ENCODE measurements around the gene CALN1.

Gene CALN1

GRCh38 chr7:72430531-72430930 is 18.4 kb upstream of the CALN1 start:
- TF ChIP-seq GATA3 (IDR thresholded peaks at IDR 0.05; ENCODE audit: low read depth, low read length) (no peak), GATA2 (IDR thresholded peaks at IDR 0.05; ENCODE audit: low read depth, low read length) (no peak)

DNA sequence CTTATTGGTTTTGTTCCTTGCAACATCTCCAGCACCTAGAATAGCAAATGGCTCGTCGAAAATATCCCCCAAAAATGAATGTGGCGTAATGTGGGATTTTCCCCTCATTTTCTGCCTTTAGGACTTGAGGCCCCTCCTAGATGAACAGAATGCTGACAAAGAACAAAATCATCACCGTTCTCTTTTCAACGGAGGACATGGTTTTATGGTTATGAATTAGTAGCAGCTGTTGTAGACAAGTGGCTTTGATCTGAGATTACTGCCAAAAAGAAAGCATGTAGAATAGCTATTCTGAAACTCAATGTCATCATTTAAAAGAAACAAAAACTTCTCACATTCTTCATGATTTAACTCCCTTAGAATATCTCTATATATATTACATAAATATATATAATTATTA is 17.2 kb upstream of the CALN1 start:
- TF ChIP-seq GATA3 (IDR thresholded peaks at IDR 0.05; ENCODE audit: low read depth, low read length), result no peak
- TF ChIP-seq GATA2 (IDR thresholded peaks at IDR 0.05; ENCODE audit: low read depth, low read length), result no peak

DNA sequence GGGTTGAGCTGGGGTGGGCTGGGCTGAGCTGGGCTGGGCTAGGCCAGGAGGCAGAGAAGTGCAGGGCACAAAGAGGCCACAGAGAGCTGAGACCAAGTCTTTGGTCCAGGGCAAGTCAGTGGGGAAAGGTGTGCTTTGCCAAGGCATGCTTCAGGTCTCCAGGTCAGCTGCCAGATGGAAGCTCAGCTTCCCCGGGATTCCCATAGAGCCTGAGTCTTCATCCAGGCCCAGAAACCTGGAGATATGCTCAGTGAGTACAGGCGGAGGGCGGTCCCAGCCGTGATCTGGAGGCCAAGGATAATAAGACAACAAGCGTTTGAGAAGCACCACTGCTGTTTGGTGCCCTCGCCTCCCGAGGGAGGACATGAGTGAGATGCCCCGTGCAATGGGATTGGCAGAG is 4.7 kb upstream of the CALN1 start:
- TF ChIP-seq GATA3 (IDR thresholded peaks at IDR 0.05; ENCODE audit: low read depth, low read length), result no peak
- TF ChIP-seq GATA2 (IDR thresholded peaks at IDR 0.05; ENCODE audit: low read depth, low read length), result no peak

DNA sequence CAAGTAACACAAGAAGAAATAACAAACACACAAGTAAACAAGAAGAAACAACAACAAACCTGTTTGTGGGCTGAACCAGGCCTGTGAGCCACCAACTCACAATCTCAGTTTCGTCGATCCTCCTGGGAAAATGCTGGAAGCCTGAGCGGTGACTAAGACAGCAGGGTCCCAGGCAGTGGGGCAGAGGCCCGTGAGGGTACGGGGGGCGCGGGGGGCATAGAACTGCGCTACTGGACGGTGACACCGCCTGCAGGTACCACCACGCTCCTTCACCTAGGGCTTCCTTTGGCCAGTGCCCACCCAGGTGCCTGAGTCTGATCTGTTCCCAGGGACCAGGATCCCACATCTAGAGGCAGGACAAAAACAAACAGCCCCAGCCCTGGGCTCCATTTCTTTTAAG is 3.4 kb upstream of the CALN1 start:
- TF ChIP-seq GATA2 (IDR thresholded peaks at IDR 0.05; ENCODE audit: low read depth, low read length) (no peak), GATA3 (IDR thresholded peaks at IDR 0.05; ENCODE audit: low read depth, low read length) (no peak)

DNA sequence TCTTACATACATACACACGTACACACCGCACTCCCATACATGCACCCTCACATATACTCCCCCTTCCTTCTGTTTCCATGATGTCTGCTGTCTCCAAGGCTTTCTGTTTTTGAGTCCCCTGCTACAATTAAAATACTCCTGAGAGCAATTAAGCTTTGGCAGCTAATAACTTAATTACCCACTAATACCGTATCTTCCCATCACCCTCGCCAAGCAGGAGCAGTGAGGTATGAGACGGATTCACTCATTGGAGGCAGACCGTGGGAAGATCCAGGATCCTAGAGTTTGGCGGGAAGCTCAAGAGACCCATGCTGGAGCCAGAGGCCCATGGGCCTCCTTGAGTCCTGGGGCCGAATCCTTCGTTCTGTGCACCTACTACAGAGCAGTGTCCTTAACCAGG is 1.7 kb upstream of the CALN1 start:
- TF ChIP-seq GATA2 (IDR thresholded peaks at IDR 0.05; ENCODE audit: low read depth, low read length), result no peak

GRCh38 chr7:72413290-72413689 is 1.2 kb upstream of the CALN1 start:
- no peak for TF ChIP-seq GATA2 (IDR thresholded peaks at IDR 0.05; ENCODE audit: low read depth, low read length)
- no peak for TF ChIP-seq GATA3 (IDR thresholded peaks at IDR 0.05; ENCODE audit: low read depth, low read length)

GRCh38 chr7:72411419-72411818 is 719 bp downstream of the CALN1 start:
- TF ChIP-seq GATA2 (IDR thresholded peaks at IDR 0.05; ENCODE audit: low read depth, low read length) (no peak), GATA3 (IDR thresholded peaks at IDR 0.05; ENCODE audit: low read depth, low read length) (no peak)

GRCh38 chr7:72409638-72410015 is 2.5 kb downstream of the CALN1 start:
- TF ChIP-seq GATA2 (IDR thresholded peaks at IDR 0.05; ENCODE audit: low read depth, low read length) (no peak), GATA3 (IDR thresholded peaks at IDR 0.05; ENCODE audit: low read depth, low read length) (no peak)

GRCh38 chr7:72408966-72409637 is 3.0 kb downstream of the CALN1 start:
- TF ChIP-seq GATA3 (IDR thresholded peaks at IDR 0.05; ENCODE audit: low read depth, low read length), result no peak

DNA sequence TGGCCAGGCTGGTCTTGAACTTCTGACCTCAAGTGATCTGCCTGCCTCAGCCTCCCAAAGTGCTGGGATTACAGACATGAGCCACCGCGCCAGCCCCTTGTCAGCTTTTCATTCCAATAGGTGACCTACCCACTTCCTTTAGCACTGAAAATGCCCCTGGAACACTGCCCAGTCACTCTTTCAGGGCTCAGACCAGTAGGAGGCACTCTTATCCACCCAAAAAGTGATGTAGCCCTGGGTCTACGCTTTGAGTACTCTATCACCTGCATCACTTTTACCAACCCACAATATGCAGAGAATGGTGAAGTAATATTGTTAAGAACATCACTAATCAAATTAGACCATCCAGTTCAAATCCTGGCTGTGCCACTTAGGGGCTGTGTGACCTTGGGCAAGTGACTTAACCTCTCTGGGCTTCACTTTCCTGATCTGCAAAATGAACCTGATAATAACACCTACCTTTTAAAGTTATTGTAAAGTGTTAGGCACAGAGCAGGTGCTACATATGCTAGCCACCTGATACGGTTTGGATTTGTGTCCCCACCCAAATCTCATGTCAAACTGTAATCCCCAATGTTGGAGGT is 5.2 kb downstream of the CALN1 start:
- no peak for TF ChIP-seq GATA3 (IDR thresholded peaks at IDR 0.05; ENCODE audit: low read depth, low read length)
- TF ChIP-seq GATA2 (IDR thresholded peaks at IDR 0.05; ENCODE audit: low read depth, low read length), result no peak

DNA sequence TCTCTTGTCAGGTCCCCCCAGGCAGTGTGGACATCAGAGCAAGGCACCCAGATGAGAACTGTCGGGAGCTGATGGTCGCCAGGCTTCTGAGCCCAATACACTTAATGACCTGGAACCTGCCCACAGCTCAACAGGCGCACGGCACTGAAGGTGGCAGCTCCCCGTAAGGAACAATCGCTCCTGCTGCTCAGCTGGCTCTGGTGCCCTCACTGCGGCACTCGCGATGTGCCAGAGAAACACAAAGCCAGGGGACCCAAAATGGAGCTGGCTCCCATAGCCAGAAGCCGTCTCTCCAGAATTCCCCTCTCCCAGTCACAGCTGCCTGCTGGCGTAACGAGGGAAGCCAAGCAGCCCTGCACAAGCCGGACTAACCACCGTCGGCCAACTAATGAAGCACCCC is 6.3 kb downstream of the CALN1 start:
- no peak for TF ChIP-seq GATA3 (IDR thresholded peaks at IDR 0.05; ENCODE audit: low read depth, low read length)
- TF ChIP-seq GATA2 (IDR thresholded peaks at IDR 0.05; ENCODE audit: low read depth, low read length), result no peak

DNA sequence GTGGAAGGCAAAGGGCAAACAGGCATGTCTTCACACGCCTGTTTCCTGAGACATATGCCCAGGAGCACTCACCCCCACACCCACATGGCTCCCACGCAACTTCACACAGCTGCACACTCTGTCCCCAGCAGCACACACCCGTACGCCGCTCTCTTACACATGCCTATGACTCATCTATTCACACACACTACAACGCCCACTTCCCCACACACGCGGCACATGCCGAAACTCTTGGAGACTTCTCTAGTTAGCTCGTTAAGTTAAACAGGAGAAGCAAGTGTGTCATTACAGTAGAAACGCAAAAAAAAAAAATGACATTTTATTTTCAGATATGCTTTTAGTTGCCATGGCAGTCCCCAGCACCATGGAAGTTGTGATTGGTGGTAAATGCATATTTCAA is 6.7 kb downstream of the CALN1 start:
- TF ChIP-seq GATA3 (IDR thresholded peaks at IDR 0.05; ENCODE audit: low read depth, low read length), result no peak

- TF ChIP-seq GATA3 (IDR thresholded peaks at IDR 0.05; ENCODE audit: low read depth, low read length), result no peak
- TF ChIP-seq GATA2 (IDR thresholded peaks at IDR 0.05; ENCODE audit: low read depth, low read length), result no peak
These were observed 7.4 kb downstream of the CALN1 start for GRCh38 chr7:72404743-72405142.

DNA sequence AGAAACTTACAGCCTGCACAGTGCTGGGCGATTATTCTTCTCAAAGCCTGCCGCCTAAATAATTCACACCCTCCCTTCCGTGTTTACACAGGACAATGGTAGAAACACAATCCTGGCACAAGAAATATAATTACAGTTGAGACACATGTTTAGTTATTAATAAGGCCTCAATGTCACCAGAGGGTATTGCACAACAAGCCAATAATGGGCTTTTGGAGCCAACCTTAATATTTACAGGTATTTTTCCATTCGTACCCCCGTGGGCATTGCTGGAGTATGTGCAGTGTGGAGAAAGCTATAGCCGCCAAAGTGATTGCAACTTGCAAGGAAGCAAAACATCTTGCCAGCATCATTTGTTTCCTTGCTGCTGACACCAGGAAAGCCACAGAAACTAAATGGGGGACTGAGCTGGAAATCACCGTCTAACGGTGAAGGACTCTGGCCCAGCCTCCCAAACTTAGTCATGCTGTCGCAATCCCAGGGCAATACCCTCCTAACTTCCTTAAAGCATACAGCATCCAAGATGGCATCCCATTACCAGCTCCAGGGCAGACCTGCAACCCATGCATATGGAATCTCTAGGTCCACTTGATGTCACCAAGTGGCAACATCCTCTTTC is 8.6 kb downstream of the CALN1 start:
- no peak for TF ChIP-seq GATA3 (IDR thresholded peaks at IDR 0.05; ENCODE audit: low read depth, low read length)
- no peak for TF ChIP-seq GATA2 (IDR thresholded peaks at IDR 0.05; ENCODE audit: low read depth, low read length)

DNA sequence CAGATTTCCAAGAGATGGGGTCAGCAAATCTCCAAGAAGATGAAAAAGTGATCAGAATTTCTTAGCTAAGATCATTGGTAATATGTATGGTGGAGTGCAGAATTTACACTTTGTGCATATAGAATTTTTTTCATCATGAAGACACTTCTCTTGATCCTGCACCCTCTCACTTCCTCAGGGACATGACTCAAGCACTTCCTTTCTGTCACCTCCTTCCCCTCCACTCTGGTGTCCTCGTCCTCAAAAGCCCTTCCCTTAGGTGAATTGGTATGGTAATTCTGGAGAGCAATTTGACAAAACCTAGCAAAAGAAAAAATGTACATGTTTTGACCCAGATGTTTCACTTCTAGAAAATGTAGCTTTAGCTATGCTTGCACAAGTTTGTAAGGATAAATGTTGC is 18.1 kb downstream of the CALN1 start:
- TF ChIP-seq GATA2 (IDR thresholded peaks at IDR 0.05; ENCODE audit: low read depth, low read length) (no peak), GATA3 (IDR thresholded peaks at IDR 0.05; ENCODE audit: low read depth, low read length) (no peak)

Measured in SH-SY5Y (cell line).